Nucleus accumbens (tissue), 56 donors: ENCODE results near the gene TMEM92.

ENCODE experiments used
- DNase-seq, 56 donors: peaks; one replicate each; lab custom pipeline; 2025; lab: John Stamatoyannopoulos, UW

TMEM92 gene

DNA sequence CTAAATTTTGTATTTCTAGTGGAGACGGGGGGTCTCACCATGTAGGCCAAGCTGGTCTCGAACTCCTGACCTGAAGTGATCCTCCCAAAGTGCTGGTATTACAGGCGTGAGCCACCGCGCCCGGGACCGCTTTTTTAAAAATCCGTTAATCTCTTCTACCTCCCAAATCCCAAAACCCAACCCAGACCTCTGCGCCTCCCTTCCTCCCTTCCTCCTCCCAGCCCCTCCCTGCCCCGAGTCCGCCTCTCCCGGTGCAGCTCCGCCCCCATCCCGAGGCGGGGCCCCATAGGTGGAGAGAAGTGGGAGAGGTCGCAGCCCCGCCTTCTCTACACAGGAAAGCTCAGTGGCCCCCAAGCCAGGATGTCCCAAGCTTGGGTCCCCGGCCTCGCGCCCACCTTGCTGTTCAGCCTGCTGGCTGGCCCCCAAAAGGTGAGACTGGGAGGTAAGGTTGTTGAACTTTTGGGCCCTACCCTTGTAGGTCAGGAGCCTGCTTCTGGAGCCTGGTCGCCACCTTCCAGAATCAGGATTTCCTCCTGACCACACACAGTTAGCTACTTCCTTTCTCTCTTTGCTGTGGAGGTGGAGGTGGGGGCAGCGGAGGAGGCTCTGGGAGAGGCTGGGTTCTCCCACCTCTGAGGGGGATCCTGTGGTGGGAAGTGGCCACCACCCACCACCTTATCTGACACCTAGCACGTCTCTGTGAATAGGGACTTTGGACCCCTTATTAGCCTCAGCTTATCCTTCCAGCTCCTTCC is at the start of gene TMEM92:
Gene TMEM92 (plus strand): TSS at position 325 of the 755 bp plus-strand sequence. CDS start 36 bp downstream, at position 361.
- DNase-seq: no peak

GRCh38 chr17:50225701-50226240 is 48.5 kb upstream of the TMEM92 start:
- DNase-seq: no peak

- DNase-seq: no peak
Measured at GRCh38 chr17:50234581-50234980, 39.7 kb upstream of the TMEM92 start.

DNA sequence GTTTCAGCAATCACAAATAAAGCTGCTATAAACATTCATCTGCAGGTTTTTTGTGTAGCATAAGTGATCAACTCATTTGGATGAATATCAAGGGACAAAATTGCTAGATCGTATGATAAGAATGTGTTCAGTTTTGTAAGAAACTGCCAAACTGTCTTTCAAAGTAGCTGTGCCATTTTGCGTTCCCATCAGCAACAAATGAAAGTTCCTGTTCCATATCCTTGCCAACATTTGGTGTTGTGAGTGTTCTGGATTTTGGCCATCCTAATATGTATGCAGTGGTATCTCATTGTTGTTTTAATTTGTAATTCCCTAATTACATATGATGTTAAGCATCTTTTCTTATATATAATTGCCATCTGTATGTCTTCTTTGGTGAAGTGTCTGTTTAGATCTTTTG is 36.4 kb upstream of the TMEM92 start:
- no peak for DNase-seq

- no peak for DNase-seq
Measured at GRCh38 chr17:50238601-50239280, 35.5 kb upstream of the TMEM92 start.

- no peak for DNase-seq
Measured at GRCh38 chr17:50239937-50240336, 34.3 kb upstream of the TMEM92 start.

- no peak for DNase-seq
Measured at GRCh38 chr17:50240851-50241250, 33.4 kb upstream of the TMEM92 start.

- DNase-seq: no peak
Measured at GRCh38 chr17:50241431-50241830, 32.8 kb upstream of the TMEM92 start.

DNA sequence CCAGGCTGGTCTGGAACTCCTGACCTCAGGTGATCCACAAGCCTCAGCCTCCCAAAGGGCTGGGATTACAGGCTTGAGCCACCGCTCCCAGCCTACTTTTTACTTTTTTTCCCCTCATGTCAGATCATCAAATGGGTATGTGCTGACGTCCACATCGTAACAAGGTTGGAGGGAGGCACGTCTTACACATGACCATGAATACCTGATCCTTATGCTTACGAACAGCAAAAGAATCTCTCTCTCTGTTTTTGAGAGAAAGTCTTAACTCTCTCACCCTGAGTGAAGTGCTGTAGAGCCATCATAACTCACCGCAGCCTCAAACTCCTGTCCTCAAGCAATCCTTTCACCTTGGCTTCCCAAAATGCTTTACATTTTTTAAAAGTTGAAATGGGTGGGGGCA is 29.5 kb upstream of the TMEM92 start:
- no peak for DNase-seq

DNA sequence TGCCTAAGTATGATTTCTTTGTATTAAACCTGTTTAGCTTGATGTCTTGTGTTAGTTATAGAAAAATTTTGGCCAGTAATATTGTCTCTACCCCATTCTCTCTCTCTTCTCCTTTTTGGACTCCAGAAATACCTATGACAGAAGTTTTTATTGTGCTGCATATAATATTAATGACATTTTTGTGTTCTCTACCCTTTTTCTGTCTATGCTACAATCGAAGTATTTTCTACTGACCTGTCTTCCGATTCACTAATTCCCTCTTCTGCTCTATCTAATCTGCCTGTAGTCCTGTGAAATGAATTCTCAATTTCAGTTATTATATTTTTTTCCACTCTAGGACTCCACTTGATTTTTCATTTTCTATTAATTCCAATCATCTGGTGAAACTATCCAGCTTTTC is 26.0 kb upstream of the TMEM92 start:
- DNase-seq: no peak

- DNase-seq: no peak
Measured at GRCh38 chr17:50252781-50253180, 21.5 kb upstream of the TMEM92 start.

- no peak for DNase-seq
Measured at GRCh38 chr17:50255766-50256635, 18.3 kb upstream of the TMEM92 start.

DNA sequence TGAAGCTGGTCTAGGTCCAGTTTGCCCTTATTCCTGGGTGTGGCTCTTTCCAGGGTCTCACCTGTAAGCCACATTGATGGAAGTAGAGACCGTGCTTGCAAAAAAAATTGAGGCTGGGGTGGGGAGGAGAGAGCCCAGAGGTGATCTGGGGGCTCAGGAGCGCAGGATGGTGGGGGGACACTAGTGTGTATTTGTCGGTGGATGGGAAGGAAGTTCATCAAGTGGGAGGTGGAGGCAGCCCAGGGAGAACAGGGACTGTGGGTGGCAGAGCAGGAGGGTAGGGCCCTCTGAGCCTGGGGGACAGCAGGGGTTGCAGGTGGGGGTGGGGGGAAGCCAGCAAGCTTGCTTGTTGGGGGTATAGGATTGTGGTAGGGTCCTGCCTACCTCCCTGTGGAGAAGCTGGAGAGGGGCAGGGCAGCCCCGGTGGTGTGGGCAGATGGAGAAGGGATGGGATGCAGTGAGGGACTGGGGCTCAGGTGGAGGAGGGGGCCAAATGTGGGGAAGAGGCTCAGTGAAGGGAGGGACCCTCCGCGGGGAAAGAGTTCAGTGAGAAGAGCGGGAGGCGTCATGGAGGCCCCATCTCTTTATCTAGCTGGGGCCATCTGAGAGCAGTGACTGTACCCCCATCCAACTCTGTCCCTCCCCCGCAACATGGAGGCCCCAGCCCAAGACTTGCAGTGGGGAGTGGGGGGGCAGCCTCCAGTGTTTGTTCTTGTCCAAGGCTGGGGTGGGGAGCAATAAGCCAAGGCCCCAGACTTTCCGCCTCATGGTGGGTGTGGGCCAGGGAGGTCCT is 17.2 kb upstream of the TMEM92 start:
- DNase-seq: no peak

GRCh38 chr17:50257676-50258224 is 16.5 kb upstream of the TMEM92 start:
- no peak for DNase-seq

DNA sequence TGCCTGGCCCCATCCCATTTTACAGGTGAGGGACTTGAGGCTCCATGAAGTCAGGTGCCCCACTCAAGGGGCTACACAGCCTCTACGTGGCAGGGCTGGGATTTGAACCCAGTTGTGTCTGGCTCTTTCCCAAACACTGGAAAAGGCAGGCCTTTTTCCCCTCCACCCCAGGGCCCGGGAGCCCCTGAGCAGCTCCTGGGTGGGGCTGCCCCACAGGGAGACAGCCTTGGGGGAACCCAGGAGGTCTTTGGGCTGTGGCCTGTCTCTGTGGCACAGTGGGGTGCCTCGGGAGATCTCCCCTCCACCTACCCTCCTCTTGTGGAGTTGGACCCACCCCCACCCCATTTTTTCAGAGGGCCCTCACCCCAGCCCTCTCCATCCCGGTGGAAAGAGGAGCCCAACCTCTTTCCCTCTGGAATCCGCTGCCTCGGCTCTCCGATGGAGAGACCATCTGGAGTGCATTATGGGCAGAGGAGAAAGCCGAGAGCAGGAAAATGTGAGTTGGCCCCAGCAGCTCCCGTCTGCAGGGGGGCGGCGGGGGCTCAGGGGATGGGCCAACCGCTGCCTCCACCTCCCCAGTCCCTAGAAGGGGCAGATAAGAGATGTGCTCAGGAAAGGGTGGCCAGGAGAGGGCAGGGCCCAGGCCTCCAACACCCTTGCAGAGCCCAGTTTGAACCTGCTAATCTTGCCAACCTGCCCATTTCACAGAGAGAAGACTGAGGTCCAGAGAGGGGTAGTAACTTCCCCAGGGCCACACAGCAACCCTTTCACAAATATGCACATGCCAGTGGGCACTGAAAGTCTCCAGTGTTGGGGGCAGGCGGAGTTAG is 15.4 kb upstream of the TMEM92 start:
- DNase-seq: no peak

DNA sequence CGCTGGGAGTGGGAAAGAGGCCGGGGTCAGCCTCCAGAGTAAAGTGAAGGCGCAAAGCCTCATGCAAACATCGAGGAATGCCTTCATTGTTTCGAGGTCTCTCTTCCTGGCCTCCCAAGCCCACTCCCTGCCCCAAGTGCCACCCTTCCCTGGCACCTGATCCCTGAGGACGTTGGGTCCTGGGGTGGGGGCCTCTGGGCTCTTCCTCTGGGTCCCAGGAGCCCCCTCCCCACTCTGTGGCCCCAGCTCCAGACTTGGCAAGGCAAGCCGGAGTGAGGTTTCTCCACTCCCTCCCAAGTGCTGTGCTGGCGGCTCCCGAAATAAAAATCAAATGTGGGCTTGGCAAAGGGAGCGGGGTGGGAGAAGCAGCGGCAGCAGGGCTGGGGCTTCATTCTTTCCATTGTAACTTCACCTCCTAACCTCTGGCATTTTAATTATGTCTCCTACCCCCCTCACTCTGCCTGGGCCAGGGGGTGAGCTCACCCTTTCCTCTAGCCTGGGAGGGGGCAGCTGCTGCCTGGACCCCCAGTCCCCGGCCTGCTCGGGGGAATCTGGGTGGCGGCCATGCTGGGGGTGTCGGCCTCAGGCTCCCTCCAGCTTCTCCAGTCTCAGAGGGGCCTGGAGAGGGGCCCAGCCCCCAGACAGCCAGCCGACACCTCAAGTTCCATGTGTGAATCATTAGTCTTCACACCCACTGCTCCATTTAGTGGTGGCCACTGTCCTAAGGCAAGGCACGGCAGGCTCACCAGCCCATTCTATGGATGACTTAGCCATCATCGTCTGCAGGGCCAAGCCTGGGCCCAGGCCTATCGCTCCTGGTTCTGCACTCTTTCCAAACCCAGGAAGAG is 14.6 kb upstream of the TMEM92 start:
- DNase-seq: no peak

DNA sequence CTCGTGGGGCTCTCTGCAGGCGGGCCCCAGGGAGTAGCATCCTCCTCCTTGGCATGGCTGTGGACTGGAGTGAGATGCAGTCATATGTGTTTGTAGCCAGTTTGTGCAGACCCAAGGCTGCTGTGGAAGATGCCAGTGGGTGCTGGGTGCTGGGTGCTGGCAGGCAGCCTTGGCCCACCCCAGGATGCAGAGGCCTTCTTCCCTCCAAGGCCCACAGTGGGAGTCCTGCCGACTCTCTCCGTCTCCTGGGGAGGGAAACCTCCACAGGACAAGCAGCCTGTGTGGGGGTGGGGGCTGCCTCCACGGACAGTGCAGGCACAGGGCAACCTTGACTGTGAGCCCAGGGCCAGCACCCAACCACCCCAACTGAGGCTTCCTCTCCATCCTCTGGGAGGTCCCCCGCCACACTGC is 13.8 kb upstream of the TMEM92 start:
- DNase-seq: no peak
